Jurkat, Clone E6-1 (cell line): ENCODE data around the gene SLN.

Source experiments
- DNase-seq: peaks from one replicate; pipeline ENCODE4 v3.0.0-alpha.2; 2011; ENCODE audit warnings: low read depth, low spot score
- H3K4me3 ChIP-seq: 2 replicates; pipeline ENCODE4 v1.5.1; 2011; ENCODE audit warnings: mild to moderate bottlenecking, low read length, control low read depth, moderate library complexity

SLN gene

DNA sequence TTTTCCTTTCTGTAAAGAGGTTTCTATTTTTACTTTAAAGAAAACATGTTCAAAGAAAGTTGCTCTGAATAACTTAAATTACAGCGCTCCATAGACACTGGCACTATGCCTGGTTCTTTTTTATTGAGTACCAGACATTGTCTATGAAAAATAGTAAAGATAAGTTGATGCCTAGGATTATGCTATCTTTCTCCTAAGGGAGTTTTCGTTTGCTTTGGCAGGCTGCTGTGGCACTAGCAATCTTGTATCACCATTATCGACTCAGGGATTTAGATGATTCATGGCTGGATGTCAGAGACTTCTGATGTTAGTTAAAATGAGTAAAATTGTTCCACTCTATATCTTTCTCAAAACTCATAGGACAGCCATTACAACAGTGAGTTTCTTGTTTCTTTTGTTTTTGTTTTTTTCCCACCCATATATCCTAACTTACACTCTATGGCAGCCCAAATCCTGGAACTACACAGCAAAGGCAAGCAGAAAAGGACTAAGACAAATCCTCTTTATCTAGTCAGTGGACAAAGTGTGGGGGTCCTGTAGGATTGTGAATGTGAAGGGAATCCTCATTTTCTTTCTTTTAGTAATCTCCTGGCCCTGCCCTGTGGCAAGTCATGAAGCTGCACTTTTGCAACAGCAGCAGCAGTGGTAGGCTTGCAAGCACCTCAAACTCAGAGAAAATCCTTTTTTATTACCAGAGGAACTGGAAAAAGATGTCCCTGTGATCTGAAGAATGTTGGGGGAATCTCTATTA is 20.7 kb downstream of the SLN start:
- H3K4me3 ChIP-seq = no peak overlapping the region
- no peak for DNase-seq

DNA sequence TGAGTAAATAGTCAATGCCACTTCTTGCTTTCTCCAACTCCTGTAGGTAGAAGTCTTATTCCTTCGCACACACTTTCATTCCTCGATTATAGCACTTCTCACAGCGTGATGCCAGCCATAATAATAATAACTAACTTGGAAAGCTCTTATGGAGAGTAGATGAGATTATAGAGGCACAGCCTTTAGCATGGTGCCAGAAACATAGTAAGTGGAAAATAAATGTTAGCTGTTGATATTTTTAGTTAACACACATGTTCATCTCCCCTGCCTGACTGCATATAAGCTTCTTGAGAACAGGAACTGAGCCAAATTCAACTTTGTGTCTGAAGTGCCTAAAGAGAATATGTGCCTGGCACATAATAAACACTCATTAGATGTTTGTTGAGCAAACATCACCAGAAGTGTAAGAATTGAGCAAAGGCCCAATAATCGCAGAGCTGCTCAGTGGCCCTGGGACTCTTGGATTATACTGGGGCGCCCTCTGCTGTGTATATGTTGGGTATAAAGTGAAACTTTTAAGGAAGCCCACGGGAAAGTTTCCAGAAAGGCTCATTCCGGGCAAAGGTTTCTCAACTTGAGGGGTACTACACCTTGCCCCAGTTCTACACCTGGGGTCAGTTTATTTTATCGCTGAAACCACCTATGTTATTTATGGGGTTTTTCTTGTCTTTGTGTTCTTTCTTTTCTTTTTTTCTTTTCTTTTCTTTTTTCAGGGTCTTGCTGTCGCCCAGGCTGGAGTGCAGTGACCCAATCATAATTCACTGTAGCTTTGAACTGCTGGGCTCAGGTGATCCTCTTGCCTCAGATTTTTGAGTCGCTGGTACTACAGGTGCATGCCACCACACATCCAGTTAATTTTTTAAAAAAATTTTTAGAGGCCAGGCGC is 22.3 kb downstream of the SLN start:
- H3K4me3 ChIP-seq = no peak overlapping the region
- DNase-seq = peak; percentile 37

DNA sequence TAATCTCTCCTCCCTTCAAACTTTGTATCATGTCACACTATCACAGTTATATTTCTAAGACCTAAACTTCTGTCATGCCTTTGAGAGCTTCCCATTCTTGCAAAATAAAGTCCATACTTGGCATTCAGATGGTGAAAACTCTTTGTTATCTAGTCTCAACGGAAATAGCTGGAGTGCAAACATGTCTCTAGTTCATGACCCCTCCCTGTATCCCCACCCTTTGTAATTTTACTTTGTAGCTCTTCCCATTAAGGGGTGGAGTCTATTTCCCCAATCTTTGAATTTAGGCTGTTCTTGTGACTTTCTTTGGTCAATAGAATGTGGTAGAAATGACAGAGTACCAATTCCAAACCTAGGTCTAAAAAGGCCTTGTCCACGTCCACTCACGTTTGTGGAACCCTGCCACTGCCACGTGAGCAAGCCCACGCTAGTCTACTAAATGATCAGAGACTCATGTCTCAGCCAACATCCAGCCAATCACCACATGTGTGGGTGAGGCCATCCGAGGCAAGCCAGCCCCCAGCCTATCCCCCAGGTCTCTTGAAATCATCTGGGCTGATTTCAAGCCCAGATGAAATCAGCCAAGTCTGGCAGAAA is 23.4 kb downstream of the SLN start:
- H3K4me3 ChIP-seq = no peak overlapping the region
- DNase-seq = no peak

DNA sequence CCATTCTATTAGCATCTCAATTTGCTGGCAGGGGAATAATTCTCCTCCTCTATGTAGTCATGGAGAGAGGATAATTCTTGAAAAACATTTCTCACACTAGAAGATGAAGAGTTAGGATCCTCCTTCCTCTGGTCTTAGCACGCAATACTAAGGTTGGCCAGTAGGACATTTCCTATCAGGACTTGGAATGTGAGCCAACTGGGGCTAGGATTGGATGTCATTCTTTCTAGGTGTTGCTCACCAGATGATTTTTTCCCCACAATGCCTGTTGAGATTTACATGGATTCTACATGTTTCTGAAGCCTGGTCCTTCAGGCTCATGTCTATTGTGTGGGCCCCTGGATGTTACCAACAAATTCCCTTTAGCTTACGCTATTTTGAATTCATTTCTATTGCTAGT is 28.0 kb downstream of the SLN start:
- DNase-seq = no peak
- no peak overlapping the region for H3K4me3 ChIP-seq

DNA sequence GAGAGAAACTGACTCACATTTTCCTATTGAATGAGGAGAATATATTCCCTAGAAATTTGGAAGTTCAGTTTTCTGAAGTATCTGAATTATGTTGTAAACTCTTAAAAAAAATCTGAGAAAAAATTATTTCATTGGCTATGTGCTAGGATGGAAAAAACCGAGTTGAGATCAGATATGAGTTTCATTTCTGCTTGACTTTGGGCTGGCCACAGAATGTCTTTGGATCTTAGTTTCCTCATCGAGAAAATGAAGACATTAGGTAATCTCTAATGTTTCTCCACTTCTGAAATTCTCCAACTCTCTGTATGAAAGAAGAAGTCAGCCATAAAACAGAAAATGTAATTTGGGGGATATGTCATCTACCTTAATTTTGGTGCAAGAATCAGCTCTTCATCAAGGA is 28.8 kb downstream of the SLN start:
- no peak overlapping the region for H3K4me3 ChIP-seq
- no peak for DNase-seq

DNA sequence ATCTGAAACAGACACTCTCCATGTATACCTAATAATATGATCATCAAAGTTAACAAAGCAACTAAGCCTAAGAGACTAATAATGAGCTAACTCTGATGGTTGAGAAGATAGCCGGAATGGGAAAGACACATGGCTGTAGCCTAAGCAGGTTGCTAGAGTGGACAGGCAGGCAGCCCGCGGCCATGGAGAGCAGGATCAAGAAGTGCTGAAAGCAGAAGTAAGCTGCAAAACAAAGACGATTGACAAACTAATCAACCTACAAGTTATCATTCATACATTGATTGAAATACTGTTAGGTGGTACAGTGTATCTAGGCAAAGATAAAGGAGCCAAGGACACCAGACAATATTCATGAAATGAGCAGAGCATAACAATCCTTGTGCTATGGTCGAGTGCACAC is 29.3 kb downstream of the SLN start:
- no peak for DNase-seq
- H3K4me3 ChIP-seq = no peak overlapping the region

DNA sequence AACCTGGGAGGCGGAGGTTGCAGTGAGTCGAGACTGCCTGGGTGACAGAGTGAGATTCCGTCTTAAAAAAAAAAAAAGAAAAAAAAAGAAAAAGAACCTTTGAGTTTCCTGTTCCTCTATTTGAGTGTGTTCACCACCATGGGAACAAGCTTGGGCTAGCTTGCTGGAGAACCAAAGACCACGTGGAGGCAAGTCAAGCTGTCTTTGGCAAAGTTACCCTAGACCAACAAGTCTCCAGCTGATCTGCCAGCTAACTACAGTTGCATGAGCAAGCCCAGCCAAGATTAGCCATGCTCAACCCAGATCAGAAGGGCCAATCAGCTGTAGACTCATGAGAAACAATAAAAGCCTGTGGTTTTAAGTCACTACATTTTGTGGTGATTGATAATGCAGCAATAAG is 29.7 kb downstream of the SLN start:
- no peak overlapping the region for H3K4me3 ChIP-seq
- DNase-seq = no peak

DNA sequence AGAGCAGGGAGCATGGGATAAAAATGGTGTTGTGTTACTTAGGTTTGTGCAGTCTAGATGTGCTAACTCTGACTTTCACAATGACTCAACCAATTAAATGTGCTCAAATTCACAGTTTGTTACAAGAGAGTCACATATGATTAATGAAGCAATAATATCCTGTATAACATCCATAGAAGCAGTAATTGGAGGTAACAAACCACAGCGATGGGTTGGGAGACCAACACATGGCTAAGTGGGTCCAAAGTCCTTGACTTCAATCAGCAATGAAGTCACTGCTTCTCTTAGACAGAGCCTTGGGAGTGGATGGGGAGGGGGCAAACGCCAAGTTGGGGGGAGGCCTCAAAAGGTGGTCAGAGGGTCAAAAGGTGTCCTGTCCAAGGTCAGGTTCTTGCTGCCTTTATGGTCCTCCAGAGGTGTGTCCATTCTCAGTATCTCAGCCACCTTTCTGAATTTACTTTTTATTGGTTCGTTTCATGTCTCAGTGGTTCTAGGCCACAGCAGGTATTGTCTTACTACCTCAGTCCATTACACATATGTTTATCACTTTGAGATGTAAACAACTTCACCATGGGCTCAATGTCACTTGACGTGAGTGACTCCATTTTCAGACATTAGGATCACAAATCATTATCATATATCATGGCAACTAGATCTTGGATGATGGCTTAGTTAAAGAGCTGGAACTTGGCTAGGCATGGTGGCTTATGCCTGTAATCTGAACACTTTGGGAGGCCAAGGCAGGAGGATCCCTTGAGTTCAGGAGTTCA is 32.4 kb downstream of the SLN start:
- no peak for DNase-seq

DNA sequence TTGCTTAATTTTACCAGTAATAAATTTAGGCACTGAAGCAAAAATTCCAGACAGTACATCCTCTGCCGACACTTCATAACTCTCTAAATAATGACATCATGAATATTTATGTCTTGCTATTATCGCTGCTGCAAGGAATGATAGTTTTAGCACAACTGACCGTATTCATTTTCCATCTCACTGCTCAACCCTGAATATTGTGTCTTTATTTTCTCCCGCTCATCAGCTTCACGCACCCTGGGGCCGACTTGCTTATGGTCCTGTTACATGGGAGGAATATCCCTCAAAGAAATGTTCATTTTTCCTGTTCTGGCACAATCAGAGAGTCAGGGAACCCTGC is 33.3 kb downstream of the SLN start:
- no peak for DNase-seq
- H3K4me3 ChIP-seq = no peak overlapping the region

More for the DNA sequence above, 32.4 kb downstream of the SLN start:
- H3K4me3 ChIP-seq = no peak overlapping the region

DNA sequence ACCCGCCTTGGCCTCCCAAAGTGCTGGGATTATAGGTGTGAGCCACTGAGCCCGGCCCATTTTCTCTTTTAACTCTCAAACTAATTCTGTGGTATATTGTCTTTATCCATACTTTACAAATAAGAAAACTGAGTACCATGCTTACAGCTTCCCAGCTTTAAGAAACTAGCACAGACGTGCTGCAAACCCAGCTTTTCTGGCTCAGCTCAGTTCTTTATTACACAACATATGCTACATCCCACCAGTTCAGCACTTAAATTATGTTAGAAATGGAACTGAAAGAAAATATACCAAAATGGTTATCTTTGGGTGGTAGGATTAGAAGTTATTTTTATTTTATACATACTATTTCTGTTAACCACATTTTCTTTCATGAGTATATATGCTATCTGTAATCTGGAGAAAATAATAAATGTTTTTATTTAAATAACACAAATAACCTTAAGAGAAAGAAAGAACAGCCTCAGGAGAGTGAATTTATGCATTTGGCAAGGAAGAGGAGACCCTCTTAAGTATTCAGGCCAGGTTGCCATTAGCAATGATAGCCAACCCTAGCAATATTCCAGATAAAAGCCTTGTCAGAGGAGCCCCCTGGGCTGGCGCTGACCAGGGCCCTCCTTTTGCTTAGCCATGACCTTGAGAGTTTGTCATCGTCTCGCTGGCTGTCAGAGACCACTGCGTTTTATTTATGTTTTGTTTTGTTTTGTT is 33.8 kb downstream of the SLN start:
- no peak for DNase-seq
- H3K4me3 ChIP-seq = no peak overlapping the region

DNA sequence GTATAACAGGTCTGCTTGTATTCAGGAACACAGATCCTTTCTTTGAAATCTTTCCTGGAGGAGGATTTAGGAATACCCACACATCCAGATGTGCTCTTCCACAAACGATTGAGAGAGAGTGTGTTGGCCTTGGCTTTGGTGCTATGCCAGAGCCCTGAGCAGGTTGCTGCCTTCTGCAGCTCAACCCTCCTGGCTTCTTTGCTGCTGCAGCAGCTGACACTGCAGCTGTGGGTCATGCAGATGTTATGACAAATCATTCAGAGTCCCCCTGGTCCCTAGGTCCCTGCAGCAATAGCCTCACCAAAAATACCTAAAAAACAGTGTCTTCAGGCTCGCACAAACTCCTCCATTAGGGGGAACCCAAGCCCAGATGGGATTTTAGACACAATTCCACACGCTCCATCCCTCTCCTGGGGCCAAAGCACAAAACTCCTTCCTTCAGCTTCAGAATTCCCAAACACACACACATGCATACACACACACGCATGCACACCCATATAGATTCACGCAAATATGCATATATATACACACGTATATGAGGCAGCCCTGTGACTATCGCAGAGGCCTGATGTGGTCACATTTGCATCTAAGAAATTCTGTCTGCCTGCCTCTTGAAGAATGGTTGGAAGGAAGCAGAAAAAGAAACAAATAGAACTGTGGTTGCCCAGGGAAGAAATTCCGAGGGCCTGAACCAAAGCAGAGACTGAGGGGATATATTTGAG is 35.4 kb downstream of the SLN start:
- DNase-seq = no peak
- H3K4me3 ChIP-seq = no peak overlapping the region

DNA sequence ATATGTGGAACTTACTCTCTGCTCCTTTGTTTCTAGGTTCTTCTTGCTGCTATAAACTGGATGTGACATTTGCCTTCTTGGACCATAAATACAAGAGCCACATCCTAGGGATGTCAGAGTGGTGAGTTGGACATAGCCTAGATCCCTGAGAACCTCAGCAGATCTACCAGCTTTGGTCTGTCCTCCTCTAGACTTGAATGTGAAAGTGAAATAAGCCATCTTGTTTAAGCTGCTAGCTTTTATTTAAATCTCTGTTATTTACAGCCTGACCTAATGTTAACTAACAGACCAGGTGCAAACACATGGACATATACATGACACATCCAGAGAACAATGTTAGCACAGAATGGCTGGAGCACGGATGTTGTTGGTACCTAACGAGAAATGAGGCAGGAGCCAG is 36.0 kb downstream of the SLN start:
- H3K4me3 ChIP-seq = no peak overlapping the region
- DNase-seq = no peak

DNA sequence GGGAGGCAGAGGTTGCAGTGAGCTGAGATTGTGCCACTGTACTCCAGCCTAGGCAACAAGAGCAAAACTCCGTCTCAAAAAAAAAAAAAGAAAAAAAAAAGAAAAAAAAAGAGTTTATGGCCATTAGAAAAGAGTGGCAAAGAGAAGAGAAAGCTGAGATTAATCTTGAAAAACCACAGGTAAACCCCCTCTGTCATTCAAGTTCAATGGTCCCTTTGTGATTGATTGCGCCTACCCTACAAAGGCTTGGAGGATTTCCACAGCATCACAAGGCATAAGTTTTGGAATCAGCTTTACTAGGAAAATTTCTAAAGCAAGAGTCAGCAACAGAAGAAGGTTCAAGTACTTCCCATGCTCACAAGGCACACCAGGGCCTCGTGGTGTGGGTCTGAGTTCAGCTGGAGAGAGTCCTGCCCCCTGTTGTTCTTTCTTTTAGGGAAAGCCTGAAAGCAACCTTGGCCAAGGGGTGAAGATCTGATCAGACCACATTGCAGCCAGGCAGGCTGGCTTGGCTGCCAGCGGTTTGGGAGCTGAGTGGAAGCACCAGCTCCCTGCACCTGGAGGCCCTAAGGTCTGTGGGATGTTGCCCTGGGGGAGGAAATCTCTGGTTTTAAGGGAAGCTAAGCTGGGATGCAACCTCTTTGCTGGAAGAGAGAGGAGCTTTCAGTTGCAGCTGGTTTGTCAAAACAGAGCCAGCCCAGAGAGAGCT is 41.8 kb downstream of the SLN start:
- no peak for DNase-seq
- H3K4me3 ChIP-seq = no peak overlapping the region

DNA sequence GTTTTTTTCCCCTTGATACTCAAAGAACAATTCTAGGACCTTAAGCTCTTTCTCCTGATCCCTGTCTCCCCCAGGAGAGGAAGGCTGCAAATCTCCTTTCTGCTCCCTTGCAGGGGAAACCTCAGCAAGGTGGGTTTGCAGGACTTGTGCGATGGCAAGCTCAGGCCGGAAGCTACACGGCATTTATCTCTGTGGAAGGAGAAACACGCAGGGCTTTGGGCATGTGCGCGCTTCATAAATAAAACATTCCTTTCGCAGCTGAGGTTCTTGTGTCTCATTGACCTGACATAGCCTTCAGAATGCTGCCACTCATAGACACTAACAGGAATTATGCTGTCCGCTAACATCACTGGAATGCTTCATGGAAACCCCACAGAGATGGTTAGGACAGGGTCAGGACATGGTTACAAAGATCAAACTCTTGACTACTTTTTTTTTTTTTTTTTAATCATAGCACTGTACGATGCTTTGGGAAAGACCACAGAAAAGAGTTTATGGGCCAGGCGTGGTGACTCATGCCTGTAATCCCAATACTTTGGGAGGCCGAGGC is 42.6 kb downstream of the SLN start:
- no peak overlapping the region for H3K4me3 ChIP-seq
- no peak for DNase-seq

DNA sequence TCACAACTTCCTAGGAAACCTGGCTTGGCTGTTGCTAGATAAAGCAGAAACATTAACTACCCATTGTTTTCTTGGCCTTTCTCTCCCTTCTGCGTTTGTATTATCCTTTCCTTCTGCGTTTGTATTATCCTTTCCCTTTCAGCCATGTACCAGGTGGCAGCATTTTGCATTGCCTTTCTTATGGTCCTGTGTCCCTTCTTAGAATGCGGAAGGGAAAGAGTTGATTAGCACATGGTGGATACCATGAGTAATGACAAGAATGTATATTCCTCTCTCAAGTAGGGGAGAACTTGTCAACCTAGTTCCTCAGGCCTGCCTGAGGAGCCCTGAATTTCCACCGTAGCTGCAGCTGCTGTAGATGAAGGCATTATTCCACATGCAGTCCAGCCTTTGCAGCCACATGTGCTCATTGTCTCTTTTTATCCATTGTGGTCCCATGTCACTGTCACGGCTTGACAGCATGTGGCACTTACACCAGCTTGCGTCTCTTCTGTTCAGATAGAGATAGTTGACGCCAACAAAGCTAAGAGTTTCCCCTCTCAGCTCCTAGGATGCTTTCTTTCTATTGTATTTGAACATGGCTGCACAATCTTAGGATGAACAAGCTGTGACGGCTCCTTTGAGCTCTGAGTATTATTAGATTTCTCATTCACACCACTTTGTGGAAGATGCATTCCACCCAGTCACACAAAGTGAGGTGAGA is 44.8 kb downstream of the SLN start:
- no peak overlapping the region for H3K4me3 ChIP-seq
- DNase-seq = no peak

DNA sequence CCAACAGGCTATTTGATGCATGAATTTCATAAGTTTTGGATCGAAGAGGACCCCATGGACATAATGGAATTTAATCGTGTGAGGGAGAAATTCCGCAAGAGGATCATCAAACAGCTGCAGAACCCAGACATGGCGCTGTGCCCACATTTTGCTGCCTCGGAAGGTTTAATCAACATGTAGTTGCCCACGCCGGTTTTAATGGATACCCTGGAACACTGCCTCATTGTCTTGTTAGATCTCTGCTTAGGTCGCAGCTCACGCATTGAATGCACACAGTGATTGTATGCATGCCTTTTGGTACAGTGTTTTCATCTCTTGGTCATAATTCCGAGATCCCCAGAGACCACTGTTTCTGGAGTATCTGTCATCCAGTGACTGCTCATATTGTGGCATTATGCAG is 46.8 kb downstream of the SLN start:
- no peak for DNase-seq
- no peak overlapping the region for H3K4me3 ChIP-seq

DNA sequence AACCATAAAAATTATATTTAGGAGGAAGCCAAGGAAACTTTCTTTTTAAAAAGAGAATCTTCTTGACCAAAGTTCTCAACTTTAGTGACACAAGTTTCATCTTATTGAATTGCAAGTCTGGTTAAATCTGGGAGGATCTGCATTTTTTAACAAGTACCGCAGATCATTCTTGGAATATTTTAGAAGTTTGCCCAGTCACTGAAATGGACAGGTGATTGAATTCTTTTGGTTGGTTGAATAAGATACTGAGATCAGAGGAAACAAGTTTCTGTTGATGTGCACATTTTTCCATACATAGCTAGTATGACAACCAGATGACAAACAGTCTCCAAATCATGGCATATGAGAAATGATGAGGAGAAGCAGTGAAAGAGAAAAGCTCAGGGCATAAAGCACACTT is 50.2 kb downstream of the SLN start:
- no peak for DNase-seq
- H3K4me3 ChIP-seq = no peak overlapping the region
